Fibroblast of villous mesenchyme (primary cell): ENCODE results near the gene TSPAN17. TPM values are rescaled to one million over a fixed set of nuclear protein-coding genes. Genes with fewer than 3 reads are reported as not detected.
A peak's percentile ranks its signal among the peaks of the same experiment; 100 is the strongest.

ENCODE experiments used
- DNase-seq: peaks from one replicate; pipeline ENCODE4 v3.0.0-alpha.2; 2010; ENCODE audit warnings: low read depth
- H3K4me3 ChIP-seq: 2 replicates; pipeline ENCODE4 v1.5.1; 2011; ENCODE audit warnings: low read depth, mild to moderate bottlenecking, low read length
- CTCF ChIP-seq: IDR thresholded peaks from 2 replicates; pipeline ENCODE4 v1.5.1; 2012; ENCODE audit warnings: low read depth, mild to moderate bottlenecking, low read length; ENCODE audit not compliant: insufficient read depth
- total RNA-seq: library from RNA; depleted of rRNA; stranded (reverse); fragments of >200 nt; gene quantifications from 2 replicates; pipeline ENCODE4 v1.2.3, GENCODE V29; 2012

Gene TSPAN17
- total RNA-seq, 1 donor, result 38.0 TPM

GRCh38 chr5:176652136-176652535 lies 4.9 kb downstream of the TSPAN17 start:
- no peak for TF ChIP-seq CTCF
- no peak overlapping the region for H3K4me3 ChIP-seq
- DNase-seq, result no peak

- no peak for TF ChIP-seq CTCF
- no peak overlapping the region for H3K4me3 ChIP-seq
- no peak for DNase-seq
These were observed 6.4 kb downstream of the TSPAN17 start for GRCh38 chr5:176653401-176654385.

GRCh38 chr5:176654856-176655255 lies 7.6 kb downstream of the TSPAN17 start:
- DNase-seq, result no peak
- H3K4me3 ChIP-seq, result no peak overlapping the region
- no peak for TF ChIP-seq CTCF

GRCh38 chr5:176656467-176656990 lies 9.2 kb downstream of the TSPAN17 start:
- DNase-seq, result no peak
- H3K4me3 ChIP-seq, result no peak overlapping the region
- no peak for TF ChIP-seq CTCF

GRCh38 chr5:176658007-176658599 lies 10.8 kb downstream of the TSPAN17 start:
- no peak overlapping the region for H3K4me3 ChIP-seq
- TF ChIP-seq CTCF, result peak; percentile 88
- peak; percentile 61 for DNase-seq

- no peak for TF ChIP-seq CTCF
- peak; percentile 77 for DNase-seq
- peak overlapping the region; percentile 27 for H3K4me3 ChIP-seq
These were observed 11.7 kb downstream of the TSPAN17 start for GRCh38 chr5:176658817-176659511.
